RWPE2 (cell line): ENCODE data around the gene IDI2.
A peak's percentile ranks its signal among the peaks of the same experiment; 100 is the strongest.

Source experiments
- ATAC-seq: fragments of 200-7000 bp; cut with Tn5 transposase; 3 replicates; pipeline ENCODE4 v1.9.1; 2021; ENCODE audit warnings: low read depth
- DNase-seq: peaks from one replicate; pipeline ENCODE4 v3.0.0-alpha.2; 2020; ENCODE audit warnings: low spot score
- H3K27ac ChIP-seq: fragments of 450-650 bp; 2 replicates; pipeline ENCODE4 v1.5.1; 2017; ENCODE audit warnings: mild to moderate bottlenecking; ENCODE audit not compliant: poor library complexity, severe bottlenecking
- H3K27me3 ChIP-seq: fragments of 250-450 bp; sonication (Bioruptor Pico); 2 replicates; pipeline ENCODE4 v1.5.1; 2021; ENCODE audit warnings: mild to moderate bottlenecking, moderate library complexity; ENCODE audit not compliant: insufficient read depth, poor library complexity, severe bottlenecking
- H3K36me3 ChIP-seq: fragments of 250-450 bp; sonication (Bioruptor Pico); 2 replicates; pipeline ENCODE4 v1.5.1; 2020; ENCODE audit warnings: low read depth, mild to moderate bottlenecking, moderate library complexity
- H3K4me1 ChIP-seq: fragments of 250-450 bp; sonication (Bioruptor Pico); 2 replicates; pipeline ENCODE4 v1.5.1; 2021; ENCODE audit warnings: mild to moderate bottlenecking, moderate library complexity; ENCODE audit not compliant: insufficient read depth, poor library complexity, severe bottlenecking
- H3K4me3 ChIP-seq: fragments of 250-450 bp; sonication (Bioruptor Pico); 2 replicates; pipeline ENCODE4 v1.5.1; 2021; ENCODE audit warnings: mild to moderate bottlenecking, moderate library complexity; ENCODE audit not compliant: severe bottlenecking
- H3K9me3 ChIP-seq: fragments of 250-450 bp; sonication (Bioruptor Pico); 2 replicates; pipeline ENCODE4 v1.5.1; 2021; ENCODE audit warnings: mild to moderate bottlenecking, moderate library complexity; ENCODE audit not compliant: severe bottlenecking
- TF ChIP-seq, protein P1 (sequence below): fragments of 450-650 bp; IDR thresholded peaks from one replicate; pipeline ENCODE4 v1.5.1; 2017; ENCODE audit warnings: mild to moderate bottlenecking, moderate library complexity; ENCODE audit not compliant: poor library complexity, severe bottlenecking

Gene IDI2

DNA sequence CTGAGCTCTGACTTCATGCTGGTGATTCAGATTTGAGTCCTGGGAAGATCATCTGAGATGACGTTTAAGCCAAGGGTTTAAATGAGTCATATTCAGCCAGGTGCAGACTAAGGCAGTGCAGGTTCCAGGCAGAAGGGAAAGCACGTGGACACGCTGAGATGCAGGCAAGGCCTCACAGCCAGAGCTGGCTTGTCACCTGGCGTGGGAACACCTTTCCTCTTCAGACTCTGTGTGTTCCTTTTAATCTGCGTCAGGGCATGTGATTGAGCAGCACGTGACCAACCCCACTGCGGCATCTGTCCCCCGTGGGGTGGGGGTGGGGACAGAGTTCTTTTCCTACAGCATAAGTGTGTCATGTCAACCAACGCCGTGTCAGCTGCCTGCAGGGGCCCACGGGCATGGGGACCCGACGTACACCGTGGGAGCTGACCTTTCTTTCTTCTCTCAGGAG lies 10.7 kb upstream of the IDI2 start:
- peak overlapping the region; percentile 51 for H3K27ac ChIP-seq
- H3K36me3 ChIP-seq = peaks cover 21% of the 10 kb centered on the region
- no peaks in the 10 kb centered on the region for H3K9me3 ChIP-seq
- ATAC-seq (peak; percentile 94), DNase-seq (peak; percentile 71)
- no peak overlapping the region for H3K4me3 ChIP-seq
- H3K4me1 ChIP-seq = peaks cover 3% of the 10 kb centered on the region
- no peaks in the 10 kb centered on the region for H3K27me3 ChIP-seq
- TF ChIP-seq, protein P1, sequence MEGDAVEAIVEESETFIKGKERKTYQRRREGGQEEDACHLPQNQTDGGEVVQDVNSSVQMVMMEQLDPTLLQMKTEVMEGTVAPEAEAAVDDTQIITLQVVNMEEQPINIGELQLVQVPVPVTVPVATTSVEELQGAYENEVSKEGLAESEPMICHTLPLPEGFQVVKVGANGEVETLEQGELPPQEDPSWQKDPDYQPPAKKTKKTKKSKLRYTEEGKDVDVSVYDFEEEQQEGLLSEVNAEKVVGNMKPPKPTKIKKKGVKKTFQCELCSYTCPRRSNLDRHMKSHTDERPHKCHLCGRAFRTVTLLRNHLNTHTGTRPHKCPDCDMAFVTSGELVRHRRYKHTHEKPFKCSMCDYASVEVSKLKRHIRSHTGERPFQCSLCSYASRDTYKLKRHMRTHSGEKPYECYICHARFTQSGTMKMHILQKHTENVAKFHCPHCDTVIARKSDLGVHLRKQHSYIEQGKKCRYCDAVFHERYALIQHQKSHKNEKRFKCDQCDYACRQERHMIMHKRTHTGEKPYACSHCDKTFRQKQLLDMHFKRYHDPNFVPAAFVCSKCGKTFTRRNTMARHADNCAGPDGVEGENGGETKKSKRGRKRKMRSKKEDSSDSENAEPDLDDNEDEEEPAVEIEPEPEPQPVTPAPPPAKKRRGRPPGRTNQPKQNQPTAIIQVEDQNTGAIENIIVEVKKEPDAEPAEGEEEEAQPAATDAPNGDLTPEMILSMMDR = no peak

- Histone ChIP-seq H3K4me3 (no peak overlapping the region), H3K4me1 (peaks cover 3% of the 10 kb centered on the region), H3K36me3 (peaks cover 9% of the 10 kb centered on the region), H3K9me3 (no peaks in the 10 kb centered on the region), H3K27me3 (no peaks in the 10 kb centered on the region), H3K27ac (peak overlapping the region; percentile 51)
- ATAC-seq = no peak
- no peak for DNase-seq
- TF ChIP-seq, protein P1 = no peak
Observed at GRCh38 chr10:1035201-1035600, 9.5 kb upstream of the IDI2 start.

GRCh38 chr10:1034758-1035157 lies 9.1 kb upstream of the IDI2 start:
- no peak for ATAC-seq
- no peak overlapping the region for H3K27ac ChIP-seq

GRCh38 chr10:1033601-1034000 lies 7.9 kb upstream of the IDI2 start:
- no peaks in the 10 kb centered on the region for H3K36me3 ChIP-seq
- no peaks in the 10 kb centered on the region for H3K27me3 ChIP-seq
- no peak overlapping the region for H3K4me3 ChIP-seq
- H3K27ac ChIP-seq = no peak overlapping the region
- DNase-seq (no peak), ATAC-seq (no peak)
- peaks cover 3% of the 10 kb centered on the region for H3K4me1 ChIP-seq
- H3K9me3 ChIP-seq = no peaks in the 10 kb centered on the region
- TF ChIP-seq, protein P1 = no peak

More at GRCh38 chr10:1034758-1035157, 9.1 kb upstream of the IDI2 start:
- no peaks in the 10 kb centered on the region for H3K27me3 ChIP-seq
- no peak overlapping the region for H3K4me3 ChIP-seq
- peaks cover 5% of the 10 kb centered on the region for H3K36me3 ChIP-seq
- TF ChIP-seq, protein P1 = no peak
- no peaks in the 10 kb centered on the region for H3K9me3 ChIP-seq
- no peak for DNase-seq
- H3K4me1 ChIP-seq = peaks cover 3% of the 10 kb centered on the region

GRCh38 chr10:1029838-1030237 lies 4.2 kb upstream of the IDI2 start:
- no peak for DNase-seq
- no peak overlapping the region for H3K4me3 ChIP-seq
- TF ChIP-seq, protein P1 = no peak
- H3K27me3 ChIP-seq = no peaks in the 10 kb centered on the region
- ATAC-seq = no peak
- no peak overlapping the region for H3K27ac ChIP-seq
- H3K36me3 ChIP-seq = no peaks in the 10 kb centered on the region
- no peaks in the 10 kb centered on the region for H3K4me1 ChIP-seq
- no peaks in the 10 kb centered on the region for H3K9me3 ChIP-seq
